ENCODE results near the gene AP4E1.

GRCh38 chr15:50929062-50929461 lies 20.6 kb downstream of the AP4E1 start:
- TF ChIP-seq CTCF (conservative IDR thresholded peaks at IDR 0.05; ENCODE audit: low read depth, low read length), result no peak
- TF ChIP-seq POLR2A (IDR thresholded peaks at IDR 0.05; ENCODE audit: low read depth, low read length), result no peak
- no peak for TF ChIP-seq RAD21 (IDR thresholded peaks at IDR 0.05; ENCODE audit: low read length)
- TF ChIP-seq BHLHE40 (IDR thresholded peaks at IDR 0.05; ENCODE audit: low read depth, low read length), result no peak
- TF ChIP-seq ELK1 (IDR thresholded peaks at IDR 0.05; ENCODE audit: borderline replicate concordance, low read depth, low read length), result no peak
- no peak for TF ChIP-seq CEBPB (IDR thresholded peaks at IDR 0.05; ENCODE audit: low read depth, low read length)
- TF ChIP-seq SMC3 (IDR thresholded peaks at IDR 0.05; ENCODE audit: low read depth, low read length), result no peak
- no peak for TF ChIP-seq USF2 (IDR thresholded peaks at IDR 0.05; ENCODE audit: low read depth, low read length)
- TF ChIP-seq MXI1 (IDR thresholded peaks at IDR 0.05; ENCODE audit: borderline replicate concordance, low read depth, low read length), result no peak
- no peak for TF ChIP-seq MAZ (IDR thresholded peaks at IDR 0.05; ENCODE audit: borderline replicate concordance, low read depth, low read length)
- no peak for TF ChIP-seq FOS (IDR thresholded peaks at IDR 0.05; ENCODE audit: low read depth, low read length)

Data from IMR-90 (cell line).